Adrenal gland (tissue), 12 donors: ENCODE measurements around the gene DBI. TPM values are rescaled to one million over a fixed set of nuclear protein-coding genes. Genes with fewer than 3 reads are reported as not detected.

ENCODE experiments used
- DNase-seq, 7 donors: peaks; one replicate each; pipeline ENCODE4 v3.0.0-alpha.2; 2019 to 2020
- H3K27ac ChIP-seq, 5 donors: fragments of 200-600 bp; sonication (generic) in 4 of 5; 1 replicate in 3 of 5; 2 replicates in 2 of 5; pipeline versions ENCODE4 v1.5.1 to v1.8.0; 2016 to 2020; ENCODE audit warnings: mild to moderate bottlenecking in 1 of 5
- H3K27me3 ChIP-seq: fragments of 200-600 bp; 2 replicates; pipeline ENCODE4 v1.8.0; 2021
- H3K36me3 ChIP-seq, 2 donors: fragments of 200-600 bp; replicated peaks in 1 of 2; 1 replicate in 1 of 2; 2 replicates in 1 of 2; pipeline versions ENCODE4 v1.5.1 to v1.8.0; 2018 to 2022
- H3K4me1 ChIP-seq, 2 donors: fragments of 200-600 bp; replicated peaks in 1 of 2; 1 replicate in 1 of 2; 2 replicates in 1 of 2; pipeline versions ENCODE4 v1.5.1 to v1.8.0; 2018 to 2021
- H3K4me3 ChIP-seq, 4 donors: fragments of 200-600 bp; sonication (generic) in 3 of 4; one replicate each; pipeline ENCODE4 v1.5.1; 2016 to 2018
- H3K9me3 ChIP-seq, 3 donors: fragments of 200-600 bp; sonication (generic) in 1 of 3; replicated peaks in 1 of 3; 1 replicate in 2 of 3; 2 replicates in 1 of 3; pipeline versions ENCODE4 v1.5.1 to v1.8.0; 2016 to 2021
- CTCF ChIP-seq, 6 experiments: fragments of 450-650 bp in 4 of 6; fragments of 200-600 bp in 2 of 6; sonication (generic) in 1 of 6; IDR thresholded peaks; 1 replicate in 5 of 6; 2 replicates in 1 of 6; pipeline versions ENCODE4 v1.5.1 to v1.8.0; 2016 to 2021; ENCODE audit warnings: antibody characterized with exemption in 6 of 6, mild to moderate bottlenecking in 2 of 6, moderate library complexity in 1 of 6
- POLR2A ChIP-seq, 2 donors: fragments of 450-650 bp; IDR thresholded peaks; one replicate each; pipeline ENCODE4 v1.6.1; 2017; ENCODE audit warnings: antibody characterized with exemption in 2 of 2, mild to moderate bottlenecking in 2 of 2, moderate library complexity in 1 of 2
- WGBS, 4 donors: extraction: QIAGEN DNeasy Blood & Tissue Kit in 2 of 4; methylation state at CpG; one replicate each; pipeline versions ENCODE4 v1.1.5 to v1.1.7; 2013 to 2017; 5-methylcytosine and 5-hydroxymethylcytosine counted together
- intact Hi-C, 2 donors: fragments of 100-400 bp; cut with DNase I; formaldehyde crosslinking; loops; one replicate each; pipeline versions ENCODE4 v1.14.1 to v1.15.0; 2022 to 2023
- polyA plus RNA-seq, 3 donors: library from polyadenylated mRNA; stranded (reverse); fragments of 200-250 nt in 2 of 3; fragments of 350-450 nt in 1 of 3; fragmentation: Illumina TruSeq in 1 of 3; extraction: RNeasy Lipid Tissue Mini Kit (QIAGEN cat#74804) in 1 of 3; gene quantifications; one replicate each; pipeline ENCODE4 v1.2.3, GENCODE V29; 2013 to 2014
- total RNA-seq, 9 donors: library from RNA; depleted of rRNA in 4 of 9; stranded (reverse); fragments of >200 nt in 4 of 9; fragments of 120-200 nt in 1 of 9; fragmentation: NEBNext Ultra II Directional in 1 of 9; extraction: Animal tissue kit (Norgen Biotek cat#: 25700) in 1 of 9; gene quantifications; one replicate each; pipeline versions ENCODE4 v1.1.0 to v1.2.4, GENCODE V29; 2013 to 2023
- donor health status: healthy with polysubstance abuse.
- donor health status: Bipolar disorder and iron deficiency.
- donor health status: DM: yes; HTN: yes; CAD: no.
- donor health status: DM: no; HTN: no; CAD: no.
- donor health status: DM: no; HTN: no; CAD: no.
- donor health status: DM: yes; HTN: yes; CAD: no.

The DBI gene
- total and polyA plus RNA-seq, 12 donors = 32.3 to 367 (median 99.1) TPM

DNA sequence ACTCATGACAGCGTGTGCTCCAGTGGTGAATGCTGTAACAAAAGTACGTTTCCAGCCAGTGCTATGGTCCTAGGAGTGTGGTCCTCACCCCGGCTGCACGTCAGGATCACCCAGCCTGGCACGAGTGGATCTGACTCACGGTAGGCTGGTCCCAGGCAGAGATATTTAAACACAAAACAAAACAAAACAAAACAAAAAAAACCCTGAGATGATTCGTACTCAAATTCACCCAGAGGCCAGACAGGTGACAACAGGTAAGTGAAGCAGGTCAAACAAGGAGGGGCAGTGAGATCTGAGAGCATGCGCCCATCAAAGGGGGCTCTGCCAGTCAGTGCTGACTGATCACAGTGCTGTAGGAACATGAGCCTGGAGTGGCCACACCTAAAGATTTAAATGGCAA is 43.3 kb upstream of the DBI start:
- WGBS, 4 donors = 48 to 75% (median 58%) methylated on average over 8 of the region's 8 CpGs
- peak in 4 of 7 donors; percentile 37 to 61 (median 50) for DNase-seq
- Histone ChIP-seq H3K4me3 (no peak overlapping the region), H3K4me1 (no peaks in the 10 kb centered on the region), H3K36me3 (no peaks in the 10 kb centered on the region), H3K27ac (peak overlapping the region in 1 of 5 donors; percentile 19), H3K27me3 (no peaks in the 10 kb centered on the region), H3K9me3 (no peaks in the 10 kb centered on the region)
- TF ChIP-seq CTCF (IDR thresholded peaks at IDR 0.05) (no peak), POLR2A (IDR thresholded peaks at IDR 0.05) (no peak)
- intact Hi-C loops = no loop called here

DNA sequence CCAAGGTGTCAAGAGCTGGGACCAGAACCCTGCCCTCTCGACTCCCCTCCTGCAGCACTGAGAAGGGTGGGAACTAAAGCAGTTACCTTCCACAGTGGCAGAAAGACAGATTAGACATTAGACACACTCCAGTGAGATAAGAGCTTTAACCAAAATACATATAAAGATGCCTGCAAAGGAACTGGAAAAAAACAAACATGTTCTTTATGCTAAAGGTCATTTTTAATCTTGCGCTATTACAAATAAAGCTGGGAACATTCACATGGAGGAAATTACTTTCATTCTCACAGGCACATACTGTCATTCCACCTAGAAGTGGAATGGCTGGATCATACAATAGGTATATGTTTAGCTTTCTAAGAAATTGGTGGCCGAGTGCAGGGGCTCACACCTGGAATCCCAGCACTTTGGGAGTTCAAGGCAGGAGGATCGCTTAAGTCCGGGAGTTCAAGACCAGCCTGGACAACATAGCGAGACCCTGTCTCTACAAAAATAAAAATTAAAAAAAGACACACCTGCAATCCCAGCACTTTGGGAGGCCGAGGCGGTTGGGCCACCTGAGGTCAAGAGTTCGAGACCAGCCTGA is 42.0 kb upstream of the DBI start:
- 95% methylated on average over 9 of the region's 9 CpGs for WGBS, 4 donors
- no peak overlapping the region for H3K27ac ChIP-seq
- H3K9me3 ChIP-seq = no peaks in the 10 kb centered on the region
- intact Hi-C loops = no loop called here
- no peak for TF ChIP-seq CTCF (IDR thresholded peaks at IDR 0.05)
- no peak for TF ChIP-seq POLR2A (IDR thresholded peaks at IDR 0.05)
- H3K4me3 ChIP-seq = no peak overlapping the region
- H3K36me3 ChIP-seq = no peaks in the 10 kb centered on the region
- no peaks in the 10 kb centered on the region for H3K27me3 ChIP-seq
- H3K4me1 ChIP-seq = no peaks in the 10 kb centered on the region
- DNase-seq = no peak

DNA sequence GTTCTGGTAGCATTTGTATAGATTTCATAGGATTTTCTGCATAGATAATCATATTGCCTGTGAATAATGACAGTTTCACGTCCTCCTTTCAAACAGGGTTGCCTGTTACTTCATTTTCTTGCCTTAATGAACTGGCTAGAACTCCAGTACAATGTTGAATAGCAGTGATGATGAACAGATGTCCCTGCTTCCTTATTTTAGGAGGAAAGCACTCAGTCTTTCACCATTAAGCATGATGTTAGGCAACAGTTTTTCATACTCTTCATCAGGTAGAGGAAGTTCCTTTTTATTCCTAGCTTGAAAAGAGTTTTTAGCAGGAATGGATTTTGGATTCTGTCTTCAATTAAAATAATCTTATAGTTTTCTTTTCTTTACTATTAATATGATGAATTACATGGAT is 39.8 kb upstream of the DBI start:
- H3K36me3 ChIP-seq = no peaks in the 10 kb centered on the region
- no peak for TF ChIP-seq POLR2A (IDR thresholded peaks at IDR 0.05)
- no peak for TF ChIP-seq CTCF (IDR thresholded peaks at IDR 0.05)
- WGBS, 4 donors = 73 to 92% (median 79%) methylated on average over 1 of the region's 1 CpG
- no peaks in the 10 kb centered on the region for H3K4me1 ChIP-seq
- no peak overlapping the region for H3K27ac ChIP-seq
- intact Hi-C loops = no loop called here
- DNase-seq = no peak
- no peak overlapping the region for H3K4me3 ChIP-seq
- H3K27me3 ChIP-seq = no peaks in the 10 kb centered on the region
- H3K9me3 ChIP-seq = no peaks in the 10 kb centered on the region

DNA sequence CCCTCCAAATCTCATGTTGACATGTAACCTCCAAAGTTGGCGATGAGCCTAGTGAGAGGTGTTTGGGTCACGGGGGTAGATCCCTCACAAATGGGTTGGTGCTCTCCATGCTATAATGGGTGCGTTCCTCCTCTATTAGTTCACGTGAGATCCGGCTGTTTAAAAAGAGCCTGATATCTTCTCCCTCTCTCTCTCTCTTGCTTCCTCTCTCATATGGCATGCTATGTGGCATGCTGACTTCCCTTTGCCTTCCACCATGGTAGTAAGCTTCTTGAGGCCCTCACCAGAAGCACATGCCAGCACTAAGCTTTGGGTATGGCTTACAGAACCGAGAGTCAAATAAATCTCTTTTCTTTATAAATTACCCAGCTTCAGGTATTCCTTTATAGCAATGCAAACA is 39.3 kb upstream of the DBI start:
- Histone ChIP-seq H3K36me3 (no peaks in the 10 kb centered on the region), H3K27me3 (no peaks in the 10 kb centered on the region), H3K9me3 (no peaks in the 10 kb centered on the region), H3K4me3 (no peak overlapping the region), H3K4me1 (no peaks in the 10 kb centered on the region), H3K27ac (no peak overlapping the region)
- no peak for DNase-seq
- intact Hi-C loops = no loop called here
- TF ChIP-seq CTCF (IDR thresholded peaks at IDR 0.05) (no peak), POLR2A (IDR thresholded peaks at IDR 0.05) (no peak)
- 93 to 97% (median 93%) methylated on average over 6 of the region's 6 CpGs for WGBS, 4 donors
